Articular chondrocyte of knee joint (primary cell): ENCODE data around the gene LPIN3. TPM values are rescaled to one million over a fixed set of nuclear protein-coding genes. Genes with fewer than 3 reads are reported as not detected.

Experiments used
- total RNA-seq: library from RNA; depleted of rRNA; stranded (reverse); fragments of >200 nt; gene quantifications from 2 replicates; pipeline ENCODE4 v1.2.3, GENCODE V29; 2012

The LPIN3 gene
- 11.0 and 11.5 TPM in 2 replicates for total RNA-seq

GRCh38 chr20:41340327-41341055, at the start of gene LPIN3:
TSS of gene LPIN3 (plus strand) at chr20:41340821. CDS start at chr20:41345804, 4,983 bp downstream.

GRCh38 chr20:41317546-41318270, 22.9 kb upstream of the LPIN3 start, which contains the start of gene ZHX3:
TSS of gene ZHX3 (minus strand) at chr20:41317731. CDS start at chr20:41204916, 112,815 bp downstream.

GRCh38 chr20:41366546-41367392, 26.1 kb downstream of the LPIN3 start, which contains the start of gene EMILIN3:
TSS of gene EMILIN3 (minus strand) at chr20:41366818. CDS start at chr20:41366634, 184 bp downstream.

Other genes starting within 250 kb of the LPIN3 start
- gene PLCG1, start 203.3 kb upstream of the LPIN3 start, total RNA-seq: 32.8 and 40.2 TPM in 2 replicates
- gene ZHX3, start 23.1 kb upstream of the LPIN3 start, total RNA-seq: 41.2 and 49.1 TPM in 2 replicates
- gene EMILIN3, start 26.0 kb downstream of the LPIN3 start, total RNA-seq: not detected in 2 replicates